GM19395 (cell line): ENCODE data around the gene GK.
A peak's percentile ranks its signal among the peaks of the same experiment; 100 is the strongest.
"Not testable (repeated sequence)": the region's sequence is repeated elsewhere in the genome, so short reads cannot be mapped to it uniquely, and the experiment has no call there.

ENCODE experiments used
- ATAC-seq: cut with Tn5 transposase; IDR thresholded peaks from one replicate; pipeline ENCODE4 v1.9.1; 2021; ENCODE audit warnings: mild to moderate bottlenecking, moderate library complexity; ENCODE audit not compliant: unreplicated experiment

GK gene

GRCh38 chrX:30652527-30653414 lies 452 bp upstream of the GK start:
- ATAC-seq: peak; percentile 83

DNA sequence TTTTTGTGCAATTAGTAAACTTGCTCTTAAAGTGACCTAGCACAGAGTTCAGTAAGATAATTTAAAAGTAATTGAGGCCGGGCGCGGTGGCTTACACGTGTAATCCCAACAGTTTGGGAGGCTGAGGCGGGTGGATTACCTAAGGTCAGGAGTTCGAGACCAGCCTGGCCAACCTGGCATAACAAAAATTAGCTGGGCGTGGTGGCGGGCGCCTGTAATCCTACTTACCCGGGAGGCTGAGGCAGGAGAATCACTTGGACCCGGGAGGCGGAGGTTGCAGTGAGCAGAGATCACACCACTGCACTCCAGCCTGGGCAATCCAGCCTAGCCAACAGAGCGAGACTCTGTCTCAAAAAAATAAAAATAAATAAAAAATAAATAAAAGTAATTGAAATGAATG lies 1.2 kb downstream of the GK start:
- not testable (repeated sequence) for ATAC-seq

- no peak for ATAC-seq
These were observed 1.9 kb downstream of the GK start for GRCh38 chrX:30654989-30655607.

DNA sequence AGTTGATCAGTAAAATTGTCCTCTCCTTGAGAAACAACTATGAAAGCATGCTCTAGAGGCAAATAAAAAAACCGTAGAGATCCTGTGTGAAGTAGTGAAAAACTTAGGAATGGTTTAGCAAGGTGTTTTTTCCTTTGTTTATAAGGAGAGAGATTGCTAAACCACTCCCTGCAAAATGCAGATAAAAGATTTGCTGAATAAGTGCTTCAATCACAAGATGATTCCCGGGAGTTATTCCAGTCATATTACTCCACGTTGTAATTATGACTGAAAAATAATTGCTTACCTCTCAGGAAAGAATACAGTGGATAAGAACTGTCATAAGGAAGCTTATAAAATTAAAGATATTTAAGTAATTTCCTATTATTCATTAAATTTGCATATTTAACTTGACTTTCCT lies 2.8 kb downstream of the GK start:
- no peak for ATAC-seq

- no peak for ATAC-seq
These were observed 4.3 kb downstream of the GK start for GRCh38 chrX:30657196-30658161.

GRCh38 chrX:30659421-30659820 lies 6.2 kb downstream of the GK start:
- no peak for ATAC-seq

GRCh38 chrX:30661228-30661627 lies 8.0 kb downstream of the GK start:
- no peak for ATAC-seq

DNA sequence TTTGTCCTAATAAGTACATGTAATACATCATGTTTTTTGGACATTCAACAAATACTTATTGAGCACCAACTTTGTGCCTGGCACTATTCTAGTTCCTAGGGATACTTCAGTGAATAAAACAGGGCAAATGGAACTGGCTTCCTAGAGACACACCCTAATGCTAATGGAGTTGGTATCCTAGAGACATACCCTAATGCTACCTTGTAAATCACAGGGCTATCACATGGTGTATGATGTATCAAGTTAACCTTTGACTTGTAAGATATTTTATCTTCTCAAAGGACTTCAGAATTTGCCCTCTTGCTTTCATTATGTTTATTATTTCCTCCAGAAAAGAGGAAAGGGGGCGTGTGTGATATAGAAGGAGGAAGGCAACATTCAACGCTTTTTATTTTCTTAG lies 10.1 kb downstream of the GK start:
- no peak for ATAC-seq

DNA sequence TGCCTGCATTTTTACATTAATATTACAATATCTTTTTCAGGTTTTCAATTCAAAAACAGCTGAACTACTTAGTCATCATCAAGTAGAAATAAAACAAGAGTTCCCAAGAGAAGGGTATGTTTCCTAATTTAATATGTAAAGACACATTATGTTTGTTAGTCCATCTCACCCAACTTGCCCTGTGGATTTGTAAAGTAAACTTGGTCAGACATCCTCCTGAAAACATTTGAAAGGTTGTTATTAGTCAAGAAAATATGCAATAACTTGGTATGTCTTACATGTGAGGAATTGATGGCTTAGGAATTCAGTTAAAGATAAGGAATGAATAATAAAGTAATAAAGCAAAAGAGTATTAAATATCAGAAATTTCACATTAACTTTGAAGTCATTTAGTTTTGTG lies 12.2 kb downstream of the GK start:
- ATAC-seq: no peak

GRCh38 chrX:30666094-30666493 lies 12.9 kb downstream of the GK start:
- no peak for ATAC-seq

- no peak for ATAC-seq
These were observed 15.4 kb downstream of the GK start for GRCh38 chrX:30668581-30668980.

GRCh38 chrX:30671189-30671588 lies 18.0 kb downstream of the GK start:
- not testable (repeated sequence) for ATAC-seq

GRCh38 chrX:30673127-30673796 lies 20.0 kb downstream of the GK start:
- ATAC-seq: no peak

DNA sequence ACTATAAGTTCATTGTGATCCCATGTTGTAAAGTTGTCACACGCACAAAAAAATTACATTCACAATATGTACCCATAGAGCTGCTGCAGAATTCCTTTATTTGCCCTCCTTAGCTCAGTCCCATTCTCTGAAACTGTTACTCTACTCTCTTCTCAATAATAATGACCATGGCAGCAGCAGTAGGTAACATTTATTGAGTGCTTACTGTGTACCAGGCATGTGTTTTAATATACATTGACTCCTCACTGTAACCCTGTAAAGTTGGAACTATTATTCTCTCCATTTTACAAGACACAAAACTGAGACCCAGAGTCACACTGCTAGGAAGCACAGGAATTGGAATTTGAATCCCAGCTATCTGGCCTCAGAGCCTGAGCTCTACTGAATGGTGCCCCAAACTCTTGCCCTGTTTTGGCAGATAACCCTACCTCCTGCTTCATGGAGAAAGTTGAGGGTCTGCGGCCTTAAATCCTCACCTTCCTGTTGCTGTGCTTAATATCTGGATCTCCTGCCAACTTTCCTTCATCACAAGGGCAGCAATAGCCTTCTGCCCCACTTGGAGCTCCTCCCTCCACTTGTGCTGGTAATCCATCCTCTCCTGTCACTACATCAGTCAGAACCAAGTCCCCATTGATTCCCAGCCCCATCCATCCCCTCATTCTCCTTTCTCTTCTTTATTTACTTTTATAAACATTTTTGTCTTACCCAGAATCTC lies 20.8 kb downstream of the GK start:
- no peak for ATAC-seq

DNA sequence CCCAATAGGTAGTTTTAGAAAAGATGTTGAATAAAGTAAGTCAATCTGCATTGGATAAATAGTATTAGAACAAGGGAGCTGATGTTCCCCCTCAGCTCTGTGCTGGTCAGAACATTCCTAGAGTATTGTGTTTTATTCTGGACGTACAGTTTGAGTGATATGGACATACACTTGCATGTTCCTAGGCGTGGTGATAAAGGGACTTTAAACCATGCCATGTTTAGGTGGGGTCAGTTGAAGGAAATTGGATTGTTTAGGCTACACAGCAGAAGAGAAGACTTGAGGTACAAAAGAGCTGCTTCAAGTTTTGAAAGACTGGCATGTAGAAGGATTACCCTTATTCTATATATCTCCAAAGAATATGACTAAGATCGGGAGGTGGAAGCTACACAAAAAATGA lies 21.6 kb downstream of the GK start:
- no peak for ATAC-seq

DNA sequence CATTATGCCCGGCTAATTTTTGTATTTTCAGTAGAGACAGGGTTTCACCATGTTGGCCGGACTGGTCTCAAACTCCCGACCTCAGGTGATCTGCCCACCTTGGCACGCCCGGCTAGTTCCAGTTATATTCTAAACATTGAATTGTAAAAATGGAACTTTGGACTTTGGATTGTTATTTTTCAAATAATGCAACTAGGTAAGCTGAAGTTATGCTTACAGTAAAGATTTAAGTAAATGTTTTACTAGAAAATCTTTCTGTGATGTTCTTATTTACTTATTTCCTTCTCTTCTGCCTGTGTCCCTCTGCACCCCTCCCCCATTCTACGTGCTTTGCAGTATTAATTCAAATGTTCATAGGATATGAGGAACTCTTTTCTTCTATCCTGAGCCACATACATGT lies 26.1 kb downstream of the GK start:
- ATAC-seq: no peak

DNA sequence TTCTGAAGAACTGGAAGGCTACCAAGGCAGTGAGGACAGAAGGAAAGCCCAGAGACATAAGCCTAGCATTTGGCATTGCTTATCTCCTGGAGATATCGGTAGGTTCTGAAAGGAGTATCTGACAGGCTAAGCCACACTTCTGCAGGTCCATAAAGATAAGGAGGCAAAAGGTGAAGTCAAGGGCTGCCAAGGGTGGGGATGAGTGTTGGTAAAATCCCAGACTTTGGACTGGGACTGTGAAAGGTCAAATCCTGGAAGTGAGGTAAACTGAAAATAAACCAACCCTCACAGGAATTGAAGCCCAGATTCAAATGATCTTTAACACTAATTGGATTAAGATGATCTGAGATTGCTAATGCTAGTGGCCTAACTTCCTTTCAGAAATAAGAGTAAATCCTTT lies 27.4 kb downstream of the GK start:
- ATAC-seq: no peak

DNA sequence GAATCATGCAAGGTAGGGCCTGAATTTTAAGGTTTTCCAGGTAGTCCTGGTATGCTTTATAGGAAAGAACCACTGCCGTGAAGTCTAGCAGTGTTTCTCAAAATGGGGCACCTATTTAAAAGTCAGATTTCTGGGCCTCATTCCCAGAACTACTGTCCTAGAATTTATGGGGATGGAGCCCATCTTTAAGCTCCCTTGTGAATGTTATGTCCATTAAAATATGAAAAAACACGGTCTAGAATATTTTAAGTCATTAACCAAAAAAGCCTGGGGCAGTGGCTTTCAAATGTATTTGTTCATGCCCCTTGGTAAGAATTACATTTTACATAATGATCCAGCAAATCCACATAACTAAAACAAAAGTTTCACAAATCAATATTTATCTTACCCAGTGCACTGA lies 35.4 kb downstream of the GK start:
- ATAC-seq: no peak

- ATAC-seq: no peak
These were observed 35.9 kb downstream of the GK start for GRCh38 chrX:30689116-30689515.

- no peak for ATAC-seq
These were observed 37.1 kb downstream of the GK start for GRCh38 chrX:30690330-30690729.
